NB4 (cell line): ENCODE data around the gene MYO10.

Source experiments
- POLR2A ChIP-seq: IDR thresholded peaks from 2 replicates; pipeline ENCODE4 v1.6.1; 2011; ENCODE audit warnings: mild to moderate bottlenecking; ENCODE audit not compliant: insufficient read length; ENCODE audit errors: extremely low read depth
- TF ChIP-seq, protein P1 (sequence below): IDR thresholded peaks from one replicate; pipeline ENCODE4 v1.5.1; 2012; ENCODE audit warnings: low read depth, low read length

DNA sequence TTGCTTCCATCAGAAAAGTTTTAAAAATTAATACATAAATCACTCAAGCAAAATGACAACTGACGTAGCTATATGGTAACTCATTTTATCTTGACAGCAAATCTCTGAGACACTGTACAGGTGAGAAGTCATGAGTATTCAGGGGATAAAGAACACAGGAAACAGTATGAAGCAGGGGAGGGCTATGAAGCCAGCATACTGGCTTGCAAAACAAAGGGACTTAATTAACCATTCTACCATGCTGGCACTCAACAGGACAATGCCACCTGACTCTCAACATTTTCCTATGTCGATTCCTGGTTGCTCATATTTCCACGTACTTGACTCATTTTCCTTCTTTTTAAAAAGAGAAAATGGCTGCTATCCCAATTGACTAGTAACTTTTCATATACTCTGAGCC is 167.9 kb downstream of the MYO10 start:
- TF ChIP-seq, protein P1, sequence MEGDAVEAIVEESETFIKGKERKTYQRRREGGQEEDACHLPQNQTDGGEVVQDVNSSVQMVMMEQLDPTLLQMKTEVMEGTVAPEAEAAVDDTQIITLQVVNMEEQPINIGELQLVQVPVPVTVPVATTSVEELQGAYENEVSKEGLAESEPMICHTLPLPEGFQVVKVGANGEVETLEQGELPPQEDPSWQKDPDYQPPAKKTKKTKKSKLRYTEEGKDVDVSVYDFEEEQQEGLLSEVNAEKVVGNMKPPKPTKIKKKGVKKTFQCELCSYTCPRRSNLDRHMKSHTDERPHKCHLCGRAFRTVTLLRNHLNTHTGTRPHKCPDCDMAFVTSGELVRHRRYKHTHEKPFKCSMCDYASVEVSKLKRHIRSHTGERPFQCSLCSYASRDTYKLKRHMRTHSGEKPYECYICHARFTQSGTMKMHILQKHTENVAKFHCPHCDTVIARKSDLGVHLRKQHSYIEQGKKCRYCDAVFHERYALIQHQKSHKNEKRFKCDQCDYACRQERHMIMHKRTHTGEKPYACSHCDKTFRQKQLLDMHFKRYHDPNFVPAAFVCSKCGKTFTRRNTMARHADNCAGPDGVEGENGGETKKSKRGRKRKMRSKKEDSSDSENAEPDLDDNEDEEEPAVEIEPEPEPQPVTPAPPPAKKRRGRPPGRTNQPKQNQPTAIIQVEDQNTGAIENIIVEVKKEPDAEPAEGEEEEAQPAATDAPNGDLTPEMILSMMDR: no peak
- TF ChIP-seq POLR2A: no peak
